ENCODE measurements around the gene DTL.

GRCh38 chr1:212062832-212063438, 27.4 kb downstream of the DTL start:
- peak; percentile 84 for TF ChIP-seq CTCF (conservative IDR thresholded peaks at IDR 0.05)
- TF ChIP-seq EZH2 (IDR thresholded peaks at IDR 0.05; ENCODE audit: low read depth): no peak
